Measurements from ENCODE around the gene RBM10.

- TF ChIP-seq YY1 (IDR thresholded peaks at IDR 0.05; ENCODE audit: insufficient read depth, insufficient read length) (no peak), SUZ12 (IDR thresholded peaks at IDR 0.05; ENCODE audit: extremely low read depth, insufficient read depth, insufficient read length) (no peak)
Measured at GRCh38 chrX:47209508-47210238, 64.7 kb downstream of the RBM10 start.
